HEK293 (cell line): ENCODE measurements around the gene RIPOR3.

Source experiments
- CTCF ChIA-PET: fragments of 350-600 bp; formaldehyde crosslinking; extraction: SDS; loops from one replicate; lab custom pipeline; 2021; ENCODE audit warnings: antibody characterized with exemption; lab: Yijun Ruan, JAX
- POLR2A ChIA-PET: fragments of 300-600 bp; formaldehyde crosslinking; extraction: SDS; loops from one replicate; lab custom pipeline; 2020; ENCODE audit warnings: antibody characterized with exemption, inconsistent platforms; lab: Yijun Ruan, JAX
- H3K27ac ChIP-seq: fragments of 200-500 bp; sonication (Bioruptor generic); 2 replicates; pipeline ENCODE4 v1.5.1; 2014; ENCODE audit warnings: low read depth, low read length, control low read depth, inconsistent platforms; ENCODE audit errors: extremely low read depth
- H3K36me3 ChIP-seq, 2 experiments: fragments of 200-500 bp in 1 of 2; sonication (Bioruptor generic) in 1 of 2; 1 replicate in 1 of 2; 2 replicates in 1 of 2; pipeline ENCODE4 v1.5.1; 2014 to 2017; ENCODE audit warnings: inconsistent platforms in 2 of 2, low read length in 2 of 2; ENCODE audit not compliant: control insufficient read depth in 2 of 2, insufficient read depth in 1 of 2
- H3K4me1 ChIP-seq: fragments of 200-500 bp; sonication (Bioruptor generic); 2 replicates; pipeline ENCODE4 v1.5.1; 2014; ENCODE audit warnings: mild to moderate bottlenecking, low read length, inconsistent platforms; ENCODE audit not compliant: control insufficient read depth, insufficient read depth
- H3K4me3 ChIP-seq: 2 replicates; pipeline ENCODE4 v1.5.1; 2011; ENCODE audit warnings: low read depth, mild to moderate bottlenecking, control low read depth, low read length, moderate library complexity
- H3K9me3 ChIP-seq: fragments of 200-500 bp; sonication (Bioruptor generic); 2 replicates; pipeline ENCODE4 v1.5.1; 2014; ENCODE audit warnings: low read depth, low read length, inconsistent platforms; ENCODE audit not compliant: control insufficient read depth, insufficient read depth
- PBX3 ChIP-seq: sonication (generic); formaldehyde crosslinking; IDR thresholded peaks from 2 replicates; pipeline ENCODE4 v1.8.1; 2022; ENCODE audit warnings: mild to moderate bottlenecking, moderate library complexity, missing genetic modification reagents
- PRDM1 ChIP-seq: fragments of 450-650 bp; formaldehyde crosslinking; IDR thresholded peaks from 2 replicates; pipeline ENCODE4; 2016; ENCODE audit warnings: missing biosample characterization, missing genetic modification characterization
- PRDM2 ChIP-seq: fragments of 450-650 bp; formaldehyde crosslinking; IDR thresholded peaks from 2 replicates; pipeline ENCODE4 v1.5.1; 2016; ENCODE audit warnings: missing biosample characterization, missing genetic modification characterization, borderline replicate concordance
- PRDM6 ChIP-seq: fragments of 450-650 bp; formaldehyde crosslinking; IDR thresholded peaks from 2 replicates; pipeline ENCODE4 v1.5.1; 2017; ENCODE audit warnings: missing biosample characterization, missing genetic modification characterization
- RBAK ChIP-seq: fragments of 450-650 bp; formaldehyde crosslinking; IDR thresholded peaks from 2 replicates; pipeline ENCODE4 v1.5.1; 2016; ENCODE audit warnings: missing biosample characterization, missing genetic modification characterization
- TCF7L2 ChIP-seq: IDR thresholded peaks from 2 replicates; pipeline ENCODE4 v1.6.1; 2011; ENCODE audit warnings: low read depth, mild to moderate bottlenecking, inconsistent platforms, low read length, moderate library complexity, borderline replicate concordance
- ZBTB20 ChIP-seq: fragments of 450-650 bp; formaldehyde crosslinking; IDR thresholded peaks from 2 replicates; pipeline ENCODE4 v1.5.1; 2016; ENCODE audit warnings: missing biosample characterization, missing genetic modification characterization
- ZBTB7A ChIP-seq: fragments of 450-650 bp; formaldehyde crosslinking; IDR thresholded peaks from 2 replicates; pipeline ENCODE4 v1.5.1; 2016; ENCODE audit warnings: low read depth, missing biosample characterization, missing genetic modification characterization
- ZFP37 ChIP-seq: fragments of 450-650 bp; formaldehyde crosslinking; IDR thresholded peaks from 2 replicates; pipeline ENCODE4 v1.5.1; 2016; ENCODE audit warnings: missing biosample characterization, missing genetic modification characterization
- ZFP41 ChIP-seq: fragments of 450-650 bp; formaldehyde crosslinking; IDR thresholded peaks from 2 replicates; pipeline ENCODE4 v1.5.1; 2016; ENCODE audit warnings: missing biosample characterization, missing genetic modification characterization, borderline replicate concordance
- ZNF112 ChIP-seq: fragments of 450-650 bp; formaldehyde crosslinking; IDR thresholded peaks from 2 replicates; pipeline ENCODE4 v1.5.0; 2017; ENCODE audit warnings: missing biosample characterization, missing genetic modification characterization
- ZNF169 ChIP-seq: fragments of 450-650 bp; formaldehyde crosslinking; IDR thresholded peaks from 2 replicates; pipeline ENCODE4 v1.5.1; 2016; ENCODE audit warnings: missing biosample characterization, missing genetic modification characterization
- ZNF18 ChIP-seq: fragments of 450-650 bp; formaldehyde crosslinking; IDR thresholded peaks from 2 replicates; pipeline ENCODE4 v1.5.1; 2016; ENCODE audit warnings: missing biosample characterization, missing genetic modification characterization
- ZNF214 ChIP-seq: fragments of 450-650 bp; formaldehyde crosslinking; IDR thresholded peaks from 2 replicates; pipeline ENCODE4 v1.5.1; 2017; ENCODE audit warnings: missing biosample characterization, mild to moderate bottlenecking, missing genetic modification characterization, borderline replicate concordance
- ZNF221 ChIP-seq: fragments of 450-650 bp; formaldehyde crosslinking; IDR thresholded peaks from 2 replicates; pipeline ENCODE4 v1.5.1; 2017; ENCODE audit warnings: missing biosample characterization, missing genetic modification characterization, borderline replicate concordance
- ZNF248 ChIP-seq: fragments of 450-650 bp; formaldehyde crosslinking; IDR thresholded peaks from 2 replicates; pipeline ENCODE4 v1.5.1; 2017; ENCODE audit warnings: missing biosample characterization, missing genetic modification characterization
- ZNF335 ChIP-seq: fragments of 450-650 bp; formaldehyde crosslinking; conservative IDR thresholded peaks from 2 replicates; pipeline ENCODE4 v1.5.1; 2016; ENCODE audit warnings: missing biosample characterization, missing genetic modification characterization
- ZNF354C ChIP-seq: fragments of 450-650 bp; formaldehyde crosslinking; IDR thresholded peaks from 2 replicates; pipeline ENCODE4 v1.5.1; 2016; ENCODE audit warnings: missing biosample characterization, missing genetic modification characterization, low read depth, borderline replicate concordance
- ZNF548 ChIP-seq: fragments of 450-650 bp; formaldehyde crosslinking; IDR thresholded peaks from 2 replicates; pipeline ENCODE4 v1.5.1; 2016; ENCODE audit warnings: missing biosample characterization, missing genetic modification characterization
- ZNF585B ChIP-seq: fragments of 450-650 bp; formaldehyde crosslinking; IDR thresholded peaks from 2 replicates; pipeline ENCODE4 v1.5.1; 2016; ENCODE audit warnings: missing biosample characterization, missing genetic modification characterization
- ZNF639 ChIP-seq: fragments of 450-650 bp; formaldehyde crosslinking; IDR thresholded peaks from 2 replicates; pipeline ENCODE4 v1.5.1; 2016; ENCODE audit warnings: missing biosample characterization, missing genetic modification characterization
- ZNF658 ChIP-seq: fragments of 450-650 bp; formaldehyde crosslinking; IDR thresholded peaks from 2 replicates; pipeline ENCODE4; 2016; ENCODE audit warnings: missing biosample characterization, missing genetic modification characterization
- ZNF843 ChIP-seq: fragments of 450-650 bp; formaldehyde crosslinking; IDR thresholded peaks from 2 replicates; pipeline ENCODE4 v1.5.1; 2016; ENCODE audit warnings: missing biosample characterization, missing genetic modification characterization

RIPOR3 gene

GRCh38 chr20:50731055-50731929 is 40.0 kb upstream of the RIPOR3 start, which contains the start of gene PARD6B:
PARD6B (plus strand) TSS chr20:50731580; CDS start chr20:50731787, 207 bp downstream.
- H3K4me1 ChIP-seq = peaks cover 11% of the 10 kb centered on the region
- H3K27ac ChIP-seq = peak within 1 kb of the TSS; percentile 88
- POLR2A ChIA-PET = interaction anchor here (0.5 to 1.3 kb wide), 7 partner anchors 13 to 263 kb away, joined by 3 to 10 read pairs (median 4); no protein-coding TSS in a partner anchor
- CTCF ChIA-PET = interaction anchor here (0.7 to 1.6 kb wide), 3 partner anchors 11 to 80 kb away, joined by 4 to 6 read pairs (median 5); no protein-coding TSS in a partner anchor
- peaks cover 3 to 4% of the 10 kb centered on the region in 2 experiments; a peak in 2 of 3 replicates for H3K36me3 ChIP-seq
- peak within 1 kb of the TSS; percentile 94 for H3K4me3 ChIP-seq
- H3K9me3 ChIP-seq = no peaks in the 10 kb centered on the region
- no peak for TF ChIP-seq ZNF585B (tag by site-specific recombination)
- TF ChIP-seq ZNF112 (tag by site-specific recombination) = no peak
- no peak for TF ChIP-seq ZNF548 (tag by site-specific recombination)
- no peak for TF ChIP-seq PRDM1 (tag by site-specific recombination)
- TF ChIP-seq PBX3 (CRISPR knock-in tag) = peak; percentile 78
- no peak; the same call in 1 of the 2 replicates for TF ChIP-seq ZNF335
- TF ChIP-seq ZNF18 (tag by site-specific recombination) = no peak
- no peak for TF ChIP-seq ZNF354C (tag by site-specific recombination)
- TF ChIP-seq ZNF658 (tag by site-specific recombination) = no peak
- no peak for TF ChIP-seq ZNF843
- no peak for TF ChIP-seq ZNF639 (tag by site-specific recombination)
- no peak for TF ChIP-seq RBAK (tag by site-specific recombination)
- no peak for TF ChIP-seq ZFP37 (tag by site-specific recombination)
- peak; percentile 55; the same call in 1 of the 2 replicates for TF ChIP-seq ZBTB20 (tag by site-specific recombination)
- no peak for TF ChIP-seq ZNF169
- no peak for TF ChIP-seq TCF7L2
- no peak for TF ChIP-seq PRDM6 (tag by site-specific recombination)
- no peak for TF ChIP-seq ZNF214
- TF ChIP-seq ZNF221 = no peak
- no peak; the same call in 1 of the 2 replicates for TF ChIP-seq ZBTB7A (tag by site-specific recombination)
- no peak for TF ChIP-seq PRDM2 (tag by site-specific recombination)
- no peak for TF ChIP-seq ZNF248 (tag by site-specific recombination)
- TF ChIP-seq ZFP41 (tag by site-specific recombination) = no peak
